Measurements from ENCODE around the gene PARVG.

Gene PARVG

DNA sequence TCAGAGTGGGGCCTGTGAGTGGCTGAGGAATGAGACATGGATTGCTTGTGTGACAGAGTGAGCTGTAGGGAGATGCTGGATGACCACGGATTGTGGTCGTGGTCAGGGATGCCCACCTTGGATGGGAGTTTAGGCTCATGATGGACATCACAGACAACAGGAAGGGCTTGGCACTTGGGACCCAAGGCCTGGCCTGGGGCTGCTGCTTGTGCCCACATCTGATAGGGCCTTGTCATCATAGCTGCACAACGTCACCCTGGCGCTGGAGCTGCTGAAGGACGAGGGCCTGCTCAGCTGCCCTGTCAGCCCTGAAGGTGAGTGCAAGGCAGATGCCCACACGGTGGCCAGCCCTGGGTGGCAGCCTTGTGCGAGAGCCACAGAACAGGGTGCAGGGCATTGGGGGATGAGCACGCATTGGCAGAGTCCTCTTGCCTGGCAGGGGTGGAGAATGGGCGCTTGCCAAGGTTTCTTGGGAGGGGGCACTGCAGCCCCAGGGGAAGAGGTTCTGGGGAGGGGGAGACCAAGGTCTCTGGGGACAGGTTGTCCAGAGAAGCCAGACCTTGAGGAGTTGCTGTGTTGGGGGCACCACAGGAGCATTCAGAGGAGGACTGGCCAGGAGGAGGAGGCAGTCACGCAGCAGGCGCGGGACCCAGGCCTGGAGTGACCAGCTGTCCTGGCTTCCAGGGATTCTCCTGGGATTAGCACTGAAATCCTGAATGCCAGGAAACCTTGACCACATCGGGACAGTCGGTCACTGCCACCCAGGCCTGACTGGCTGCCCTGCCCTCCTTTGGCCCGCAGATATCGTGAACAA is 25.0 kb downstream of the PARVG start:
- TF ChIP-seq FOXP2 (optimal IDR thresholded peaks at IDR 0.05; ENCODE audit: borderline replicate concordance, extremely low read depth, extremely low read length, insufficient read depth) (no peak), POLR2AphosphoS5 (IDR thresholded peaks at IDR 0.05; ENCODE audit: low read depth, low read length) (no peak), SIN3A (IDR thresholded peaks at IDR 0.05; ENCODE audit: borderline replicate concordance, insufficient read depth, low read length) (no peak)
- TF ChIP-seq, protein P1, sequence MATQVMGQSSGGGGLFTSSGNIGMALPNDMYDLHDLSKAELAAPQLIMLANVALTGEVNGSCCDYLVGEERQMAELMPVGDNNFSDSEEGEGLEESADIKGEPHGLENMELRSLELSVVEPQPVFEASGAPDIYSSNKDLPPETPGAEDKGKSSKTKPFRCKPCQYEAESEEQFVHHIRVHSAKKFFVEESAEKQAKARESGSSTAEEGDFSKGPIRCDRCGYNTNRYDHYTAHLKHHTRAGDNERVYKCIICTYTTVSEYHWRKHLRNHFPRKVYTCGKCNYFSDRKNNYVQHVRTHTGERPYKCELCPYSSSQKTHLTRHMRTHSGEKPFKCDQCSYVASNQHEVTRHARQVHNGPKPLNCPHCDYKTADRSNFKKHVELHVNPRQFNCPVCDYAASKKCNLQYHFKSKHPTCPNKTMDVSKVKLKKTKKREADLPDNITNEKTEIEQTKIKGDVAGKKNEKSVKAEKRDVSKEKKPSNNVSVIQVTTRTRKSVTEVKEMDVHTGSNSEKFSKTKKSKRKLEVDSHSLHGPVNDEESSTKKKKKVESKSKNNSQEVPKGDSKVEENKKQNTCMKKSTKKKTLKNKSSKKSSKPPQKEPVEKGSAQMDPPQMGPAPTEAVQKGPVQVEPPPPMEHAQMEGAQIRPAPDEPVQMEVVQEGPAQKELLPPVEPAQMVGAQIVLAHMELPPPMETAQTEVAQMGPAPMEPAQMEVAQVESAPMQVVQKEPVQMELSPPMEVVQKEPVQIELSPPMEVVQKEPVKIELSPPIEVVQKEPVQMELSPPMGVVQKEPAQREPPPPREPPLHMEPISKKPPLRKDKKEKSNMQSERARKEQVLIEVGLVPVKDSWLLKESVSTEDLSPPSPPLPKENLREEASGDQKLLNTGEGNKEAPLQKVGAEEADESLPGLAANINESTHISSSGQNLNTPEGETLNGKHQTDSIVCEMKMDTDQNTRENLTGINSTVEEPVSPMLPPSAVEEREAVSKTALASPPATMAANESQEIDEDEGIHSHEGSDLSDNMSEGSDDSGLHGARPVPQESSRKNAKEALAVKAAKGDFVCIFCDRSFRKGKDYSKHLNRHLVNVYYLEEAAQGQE (IDR thresholded peaks at IDR 0.05; ENCODE audit: insufficient read depth in 1 of 2, low read depth in 2 of 2, low read length in 2 of 2), result no peak

DNA sequence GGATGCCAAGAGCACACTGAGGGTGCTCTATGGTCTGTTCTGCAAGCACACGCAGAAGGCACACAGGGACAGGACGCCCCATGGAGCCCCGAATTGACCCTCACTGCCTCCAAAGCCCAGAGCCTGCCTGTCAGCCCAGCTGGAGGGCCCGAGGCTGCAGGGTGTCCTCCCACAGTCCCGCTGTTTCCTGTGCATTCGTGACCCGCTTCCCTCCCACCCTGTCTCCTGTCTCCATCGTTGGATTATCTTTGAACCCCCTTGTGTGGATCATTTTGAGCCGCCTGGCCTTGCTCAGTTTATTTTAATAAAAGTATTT is 25.6 kb downstream of the PARVG start:
- TF ChIP-seq, protein P1 (IDR thresholded peaks at IDR 0.05; ENCODE audit: insufficient read depth in 1 of 2, low read depth in 2 of 2, low read length in 2 of 2), result no peak
- TF ChIP-seq POLR2AphosphoS5 (IDR thresholded peaks at IDR 0.05; ENCODE audit: low read depth, low read length), result no peak
- TF ChIP-seq TAF1 (IDR thresholded peaks at IDR 0.05; ENCODE audit: borderline replicate concordance, insufficient read depth, low read length), result no peak
- TF ChIP-seq FOXP2 (optimal IDR thresholded peaks at IDR 0.05; ENCODE audit: borderline replicate concordance, extremely low read depth, extremely low read length, insufficient read depth), result no peak
- TF ChIP-seq SIN3A (IDR thresholded peaks at IDR 0.05; ENCODE audit: borderline replicate concordance, insufficient read depth, low read length), result no peak

DNA sequence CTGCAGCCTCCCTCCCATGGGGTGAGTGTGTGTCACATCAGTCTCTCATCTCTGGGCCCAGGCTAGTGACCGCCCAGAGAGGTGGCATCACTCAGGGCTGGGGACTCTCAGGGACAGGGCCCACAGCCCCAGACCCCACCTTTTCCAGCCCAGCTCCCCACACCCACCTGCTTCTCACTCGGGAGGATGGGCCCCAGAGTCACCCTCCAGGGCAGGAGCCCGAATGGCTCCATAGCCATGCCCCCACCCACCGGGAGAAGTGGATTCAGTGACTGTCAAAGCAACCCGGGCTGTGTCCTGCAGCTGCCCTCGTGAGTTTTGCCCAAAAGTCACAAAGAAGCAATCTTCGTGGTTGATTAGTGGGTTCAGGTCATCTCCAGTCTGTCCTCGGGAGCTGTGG is 26.0 kb downstream of the PARVG start:
- TF ChIP-seq, protein P1 (IDR thresholded peaks at IDR 0.05; ENCODE audit: insufficient read depth in 1 of 2, low read depth in 2 of 2, low read length in 2 of 2), result no peak
- TF ChIP-seq SIN3A (IDR thresholded peaks at IDR 0.05; ENCODE audit: borderline replicate concordance, insufficient read depth, low read length) (no peak), FOXP2 (optimal IDR thresholded peaks at IDR 0.05; ENCODE audit: borderline replicate concordance, extremely low read depth, extremely low read length, insufficient read depth) (no peak), POLR2AphosphoS5 (IDR thresholded peaks at IDR 0.05; ENCODE audit: low read depth, low read length) (no peak), TAF1 (IDR thresholded peaks at IDR 0.05; ENCODE audit: borderline replicate concordance, insufficient read depth, low read length) (no peak)

DNA sequence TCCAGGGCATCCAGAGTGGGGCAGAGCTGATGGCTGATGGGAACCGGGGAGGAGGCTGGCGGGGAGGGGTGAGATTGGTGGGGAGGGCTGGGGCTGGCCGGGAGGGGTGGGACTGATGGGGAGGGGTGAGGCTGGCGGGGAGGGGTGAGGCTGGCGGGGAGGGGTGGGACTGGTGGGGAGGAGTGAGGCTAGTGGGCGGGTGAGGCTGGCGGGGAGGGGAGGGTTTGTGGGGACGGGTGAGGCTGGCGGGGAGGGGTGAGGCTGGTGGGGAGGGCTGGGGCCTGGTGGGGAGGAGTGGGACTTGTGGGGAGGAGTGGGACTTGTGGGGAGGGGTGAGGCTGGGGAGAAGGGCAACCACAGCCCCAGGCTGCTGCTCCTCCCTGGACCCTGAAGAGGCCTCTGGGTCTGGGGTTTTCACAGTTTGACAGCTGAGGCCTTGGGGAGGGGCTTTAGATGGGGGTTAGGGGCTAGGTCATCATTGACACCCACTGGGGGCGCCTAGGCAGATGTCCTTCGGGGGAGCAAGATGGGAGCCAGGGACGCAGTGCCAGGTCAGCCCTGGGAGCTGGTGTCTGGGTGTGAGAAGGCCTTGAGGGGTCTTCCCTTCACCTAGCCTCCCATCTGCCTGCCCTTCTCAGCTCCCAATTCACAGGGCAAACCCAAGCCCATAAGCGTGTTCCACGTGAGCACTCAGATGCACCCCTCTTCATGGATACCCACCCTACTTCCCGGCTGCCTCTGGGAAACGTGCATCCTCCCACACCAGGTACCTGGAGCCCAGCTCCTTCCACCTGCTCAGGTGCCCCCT is 26.7 kb downstream of the PARVG start:
- TF ChIP-seq SIN3A (IDR thresholded peaks at IDR 0.05; ENCODE audit: borderline replicate concordance, insufficient read depth, low read length) (no peak), POLR2AphosphoS5 (IDR thresholded peaks at IDR 0.05; ENCODE audit: low read depth, low read length) (no peak), FOXP2 (optimal IDR thresholded peaks at IDR 0.05; ENCODE audit: borderline replicate concordance, extremely low read depth, extremely low read length, insufficient read depth) (no peak), TAF1 (IDR thresholded peaks at IDR 0.05; ENCODE audit: borderline replicate concordance, insufficient read depth, low read length) (no peak)
- TF ChIP-seq, protein P1 (IDR thresholded peaks at IDR 0.05; ENCODE audit: insufficient read depth in 1 of 2, low read depth in 2 of 2, low read length in 2 of 2), result no peak

Measured in PFSK-1 (cell line).